Measurements from ENCODE around the gene PFN2.

- no peak for TF ChIP-seq GATA2 (IDR thresholded peaks at IDR 0.05; ENCODE audit: low read depth, low read length)
- TF ChIP-seq GATA3 (IDR thresholded peaks at IDR 0.05; ENCODE audit: low read depth, low read length), result no peak
These were observed 1.4 kb downstream of the PFN2 start for GRCh38 chr3:149969110-149969939.

Data from SH-SY5Y (cell line).